IMR-90 (cell line): Measurements from ENCODE around the gene BTN3A1. TPM values are rescaled to one million over a fixed set of nuclear protein-coding genes. Genes with fewer than 3 reads are reported as not detected.
A peak's percentile ranks its signal among the peaks of the same experiment; 100 is the strongest.

ENCODE experiments used
- ATAC-seq: fragments of 200-7000 bp; cut with Tn5 transposase; 2 replicates; pipeline ENCODE4 v1.9.1; 2020; ENCODE audit warnings: low read depth, mild to moderate bottlenecking, moderate library complexity
- BruUV-seq: library from RNA; stranded (reverse); fragments of 400-500 nt; replicated peaks from 2 replicates; lab custom pipeline; 2021; lab: Mats Ljungman, UMichigan
- CTCF ChIA-PET: fragments of 300-600 bp; formaldehyde crosslinking; extraction: SDS; loops from one replicate; lab custom pipeline; 2021; ENCODE audit warnings: antibody characterized with exemption; lab: Yijun Ruan, JAX
- POLR2A ChIA-PET: fragments of 300-600 bp; sonication (Branson Sonifier 250); formaldehyde crosslinking; loops from one replicate; lab custom pipeline; 2022; ENCODE audit warnings: antibody characterized with exemption; ENCODE audit not compliant: unreplicated experiment; lab: Charles Lee
- DNase-seq: peaks from one replicate; pipeline ENCODE4 v3.0.0; 2013
- H2AFZ ChIP-seq: replicated peaks from 2 replicates; pipeline ENCODE3; 2013; ENCODE audit warnings: low read length, mild to moderate bottlenecking; ENCODE audit not compliant: poor library complexity
- H2AK5ac ChIP-seq: 2 replicates; pipeline ENCODE4 v1.6.1; 2013; ENCODE audit warnings: low read depth, low read length, inconsistent platforms
- H2AK9ac ChIP-seq: replicated peaks from 2 replicates; pipeline ENCODE3; 2013; ENCODE audit warnings: mild to moderate bottlenecking, low read depth, low read length, moderate library complexity; ENCODE audit not compliant: poor library complexity
- H2BK120ac ChIP-seq: 2 replicates; pipeline ENCODE4 v1.6.1; 2013; ENCODE audit warnings: low read depth, low read length, inconsistent platforms
- H2BK15ac ChIP-seq: 3 replicates; pipeline ENCODE4 v1.6.1; 2013; ENCODE audit warnings: low read depth, low read length, inconsistent platforms
- H2BK20ac ChIP-seq: 2 replicates; pipeline ENCODE4 v1.6.1; 2013; ENCODE audit warnings: low read depth, mild to moderate bottlenecking, inconsistent platforms, low read length, moderate library complexity
- H2BK5ac ChIP-seq: 2 replicates; pipeline ENCODE4 v1.6.1; 2013; ENCODE audit warnings: mild to moderate bottlenecking, low read depth, low read length, inconsistent platforms; ENCODE audit not compliant: poor library complexity, severe bottlenecking
- H3K14ac ChIP-seq: replicated peaks from 2 replicates; pipeline ENCODE4 v1.6.1; 2013; ENCODE audit warnings: low read depth, low read length, inconsistent platforms
- H3K18ac ChIP-seq: 2 replicates; pipeline ENCODE4 v1.6.1; 2013; ENCODE audit warnings: low read depth, low read length, control low read depth
- H3K23ac ChIP-seq: 2 replicates; pipeline ENCODE4 v1.6.1; 2013; ENCODE audit warnings: low read depth, low read length, inconsistent platforms
- H3K27ac ChIP-seq: 2 replicates; pipeline ENCODE4 v1.5.1; 2013; ENCODE audit warnings: mild to moderate bottlenecking, control low read depth, low read length; ENCODE audit not compliant: insufficient read depth
- H3K27me3 ChIP-seq: 2 replicates; pipeline ENCODE4 v1.6.1; 2013; ENCODE audit warnings: low read length; ENCODE audit not compliant: control insufficient read depth, insufficient read depth
- H3K36me3 ChIP-seq: 2 replicates; pipeline ENCODE4 v1.6.1; 2013; ENCODE audit warnings: low read length, mixed read lengths; ENCODE audit not compliant: control insufficient read depth, insufficient read depth
- H3K4ac ChIP-seq: 2 replicates; pipeline ENCODE4 v1.6.1; 2013; ENCODE audit warnings: low read depth, low read length, inconsistent platforms
- H3K4me1 ChIP-seq: 2 replicates; pipeline ENCODE4 v1.6.1; 2013; ENCODE audit warnings: low read length, mixed read lengths; ENCODE audit not compliant: control insufficient read depth, insufficient read depth
- H3K4me2 ChIP-seq: 2 replicates; pipeline ENCODE4 v1.6.1; 2013; ENCODE audit warnings: low read depth, mild to moderate bottlenecking, control low read depth, low read length, moderate library complexity
- H3K4me3 ChIP-seq: 2 replicates; pipeline ENCODE4 v1.5.1; 2013; ENCODE audit warnings: low read depth, mild to moderate bottlenecking, control low read depth, low read length, moderate library complexity; ENCODE audit not compliant: insufficient read depth
- H3K56ac ChIP-seq: 2 replicates; pipeline ENCODE4 v1.6.1; 2013; ENCODE audit warnings: low read length, inconsistent platforms; ENCODE audit not compliant: insufficient read depth; ENCODE audit errors: extremely low read depth
- H3K79me1 ChIP-seq, 2 experiments: 2 replicates each; pipeline ENCODE4 v1.6.1; 2013; ENCODE audit warnings: low read length in 2 of 2, inconsistent platforms in 1 of 2, low read depth in 1 of 2
- H3K9ac ChIP-seq: 2 replicates; pipeline ENCODE4 v1.6.1; 2013; ENCODE audit warnings: low read depth, low read length, control low read depth
- H3K9me1 ChIP-seq: 2 replicates; pipeline ENCODE4 v1.6.1; 2013; ENCODE audit warnings: low read length, inconsistent platforms; ENCODE audit not compliant: insufficient read depth
- H3K9me3 ChIP-seq: 2 replicates; pipeline ENCODE4 v1.6.1; 2013; ENCODE audit warnings: low read length; ENCODE audit not compliant: control insufficient read depth, insufficient read depth
- H4K20me1 ChIP-seq: 2 replicates; pipeline ENCODE4 v1.6.1; 2013; ENCODE audit warnings: low read length, inconsistent platforms; ENCODE audit not compliant: insufficient read depth
- H4K5ac ChIP-seq: 2 replicates; pipeline ENCODE4 v1.6.1; 2013; ENCODE audit warnings: mild to moderate bottlenecking, low read depth, low read length, control low read depth
- H4K8ac ChIP-seq, 2 experiments: 2 replicates each; pipeline ENCODE4 v1.6.1; 2013; ENCODE audit warnings: low read depth in 2 of 2, low read length in 2 of 2, control low read depth in 1 of 2, inconsistent platforms in 1 of 2
- H4K91ac ChIP-seq: 2 replicates; pipeline ENCODE4 v1.6.1; 2013; ENCODE audit warnings: low read depth, low read length, inconsistent platforms; ENCODE audit not compliant: insufficient read depth
- MAFK ChIP-seq: IDR thresholded peaks from 2 replicates; pipeline ENCODE4 v1.6.1; 2012; ENCODE audit warnings: low read depth, low read length, improper control_type of control experiment
- POLR2A ChIP-seq: IDR thresholded peaks from 2 replicates; pipeline ENCODE4 v1.6.1; 2012; ENCODE audit warnings: mild to moderate bottlenecking, low read depth, low read length
- WGBS, 2 experiments: methylation state at CpG; one replicate each; pipeline versions ENCODE4 v1.1.5 to v1.1.7; 2013; ENCODE audit warnings: missing lambda C conversion rate in 2 of 2; ENCODE audit not compliant: insufficient read length in 1 of 2; ENCODE audit errors: extremely low coverage in 2 of 2; 5-methylcytosine and 5-hydroxymethylcytosine counted together
- dilution Hi-C: fragments of 300-500 bp; cut with HindIII; formaldehyde crosslinking; loops from one replicate; pipeline ENCODE4 v1.14.3; 2018; ENCODE audit warnings: low sequenced_read_pairs; ENCODE audit not compliant: unreplicated experiment
- in situ Hi-C: fragments of 300-500 bp; cut with MboI; formaldehyde crosslinking; loops from 3 replicates; pipeline ENCODE4 v1.14.3; 2019; ENCODE audit warnings: low sequenced_read_pairs, inconsistent platforms, mixed read lengths
- intact Hi-C: fragments of 100-400 bp; cut with micrococcal nuclease; formaldehyde crosslinking; loops from 2 replicates; pipeline ENCODE4 v1.10.0; 2022
- polyA plus RNA-seq, 3 experiments: library from polyadenylated mRNA; depleted of rRNA; stranded (reverse); fragments of >200 nt; gene quantifications; 2 replicates each; pipeline ENCODE4 v1.2.3, GENCODE V29; 2012; ENCODE audit warnings: low replicate concordance in 1 of 3
- total RNA-seq: library from RNA; depleted of rRNA; stranded (reverse); fragments of >200 nt; gene quantifications from 2 replicates; pipeline ENCODE4 v1.2.3, GENCODE V29; 2012

BTN3A1 gene
- total and polyA plus RNA-seq, 2 of the 4 experiments (the other 2 are of a cell fraction): 14.4 to 16.5 TPM

GRCh38 chr6:26422329-26422728 lies 20.3 kb downstream of the BTN3A1 start:
- Histone ChIP-seq H2AK9ac (peak overlapping the region; percentile 71), H4K91ac (no peak overlapping the region), H3K18ac (no peak overlapping the region), H3K9me3 (no peaks in the 10 kb centered on the region), H3K9me1 (peaks cover 21% of the 10 kb centered on the region), H2AFZ (no peak overlapping the region), H3K27ac (no peak overlapping the region), H2BK5ac (no peak overlapping the region), H3K9ac (peak overlapping the region; percentile 99), H2BK20ac (no peak overlapping the region), H3K27me3 (no peaks in the 10 kb centered on the region), H3K4me3 (peak overlapping the region; percentile 81; the same call in 1 of the 2 replicates), H4K5ac (no peak overlapping the region), H3K56ac (no peak overlapping the region), H2BK15ac (no peak overlapping the region), H3K4me1 (peaks cover 5% of the 10 kb centered on the region), H3K79me1 (peaks cover 18 to 51% of the 10 kb centered on the region in 2 experiments; a peak in 3 of 4 replicates), H3K36me3 (peaks cover 19% of the 10 kb centered on the region), H3K14ac (peak overlapping the region; percentile 72), H3K4me2 (peak overlapping the region; percentile 68), H3K23ac (no peak overlapping the region; the same call in 1 of the 2 replicates), H2BK120ac (no peak overlapping the region), H2AK5ac (no peak overlapping the region), H4K8ac (peak overlapping the region; percentile 13 to 84; a peak in 2 of 4 replicates), H4K20me1 (no peaks in the 10 kb centered on the region), H3K4ac (peak overlapping the region; percentile 45; the same call in 1 of the 2 replicates)
- TF ChIP-seq POLR2A (no peak), MAFK (peak; percentile 47)
- no peak for ATAC-seq
- WGBS, 2 experiments: no CpG with 5 or more reads among the region's 3 CpGs
- BruUV-seq: no TSS peak
- intact Hi-C loops: loop anchor here (5.0 kb wide), 2 partner anchors 80 to 100 kb away; no protein-coding TSS in a partner anchor
- in situ Hi-C loops: no loop called here
- POLR2A ChIA-PET: no interaction called here
- CTCF ChIA-PET: no interaction called here
- DNase-seq: no peak
- dilution Hi-C loops: no loop called here
